HepG2 (cell line): ENCODE measurements around the gene SPATA13. TPM values are rescaled to one million over a fixed set of nuclear protein-coding genes. Genes with fewer than 3 reads are reported as not detected.

Source experiments
- ATAC-seq: fragments of 200-7000 bp; cut with Tn5 transposase; 3 replicates; pipeline ENCODE4 v1.9.1; 2020; ENCODE audit warnings: mild to moderate bottlenecking, moderate library complexity
- BruUV-seq: library from RNA; stranded (reverse); fragments of 400-500 nt; replicated peaks from 2 replicates; lab custom pipeline; 2021; lab: Mats Ljungman, UMichigan
- CTCF ChIA-PET: fragments of 300-600 bp; formaldehyde crosslinking; extraction: SDS; loops from one replicate; lab custom pipeline; 2021; ENCODE audit warnings: low total read pairs, inconsistent platforms, low intra/inter-chr PET ratio; lab: Yijun Ruan, JAX
- POLR2A ChIA-PET: fragments of 350-600 bp; sonication (Branson Sonifier 250); formaldehyde crosslinking; loops from one replicate; lab custom pipeline; 2020; ENCODE audit warnings: antibody characterized with exemption, inconsistent platforms; lab: Yijun Ruan, JAX
- DNase-seq: peaks from one replicate; pipeline ENCODE4 v3.0.0-alpha.2; 2015; ENCODE audit warnings: low spot score
- FAIRE-seq: peaks from 3 replicates; lab custom pipeline; 2011; peaks lifted over from hg19 to GRCh38; lab: Jason Lieb, UNC
- H2AFZ ChIP-seq: one replicate; pipeline ENCODE4 v1.6.1; 2011; ENCODE audit warnings: low read length, inconsistent platforms
- H3K27ac ChIP-seq: fragments of 300-600 bp; 3 replicates; pipeline ENCODE4 v1.8.0; 2011; ENCODE audit warnings: mixed run types, mild to moderate bottlenecking, mixed read lengths, low read length, inconsistent platforms; ENCODE audit not compliant: insufficient read depth; ENCODE audit errors: extremely low read length
- H3K27me3 ChIP-seq, 2 experiments: fragments of 200-600 bp in 1 of 2; 2 replicates in 1 of 2; 3 replicates in 1 of 2; pipeline versions ENCODE4 v1.6.0 to v1.8.0; 2011; ENCODE audit warnings: low read length in 2 of 2, mild to moderate bottlenecking in 2 of 2, moderate library complexity in 2 of 2, inconsistent platforms in 1 of 2; ENCODE audit not compliant: insufficient read depth in 2 of 2, control insufficient read depth in 1 of 2
- H3K36me3 ChIP-seq, 2 experiments: fragments of 200-600 bp in 1 of 2; replicated peaks in 1 of 2; 2 replicates in 1 of 2; 3 replicates in 1 of 2; pipeline versions ENCODE4 v1.5.1 to v1.8.0; 2011; ENCODE audit warnings: low read length in 2 of 2, inconsistent platforms in 1 of 2; ENCODE audit not compliant: insufficient read depth in 2 of 2, control insufficient read depth in 1 of 2
- H3K4me1 ChIP-seq: 2 replicates; pipeline ENCODE4 v1.5.1; 2012; ENCODE audit warnings: low read length, inconsistent platforms; ENCODE audit not compliant: insufficient read depth
- H3K4me2 ChIP-seq: 2 replicates; pipeline ENCODE4 v1.6.0; 2011; ENCODE audit warnings: low read depth, low read length, inconsistent platforms
- H3K4me3 ChIP-seq, 3 experiments: fragments of 200-600 bp in 1 of 3; sonication (generic), shearing (Covaris generic) in 1 of 3; replicated peaks in 1 of 3; 2 replicates each; pipeline ENCODE4 v1.5.1; 2011 to 2016; ENCODE audit warnings: low read length in 3 of 3, inconsistent platforms in 2 of 3, low read depth in 2 of 3, mild to moderate bottlenecking in 2 of 3, control low read depth in 1 of 3, mixed read lengths in 1 of 3; ENCODE audit not compliant: insufficient read depth in 1 of 3
- H3K79me2 ChIP-seq: one replicate; pipeline ENCODE4 v1.6.1; 2011; ENCODE audit warnings: low read length, inconsistent platforms; ENCODE audit not compliant: insufficient read depth
- H3K9ac ChIP-seq: 2 replicates; pipeline ENCODE4 v1.6.0; 2011; ENCODE audit warnings: mild to moderate bottlenecking, low read depth, low read length, inconsistent platforms; ENCODE audit not compliant: insufficient read depth
- H3K9me3 ChIP-seq: 2 replicates; pipeline ENCODE4 v1.5.1; 2012; ENCODE audit warnings: mild to moderate bottlenecking, low read length
- H4K20me1 ChIP-seq: 2 replicates; pipeline ENCODE4 v1.6.0; 2011; ENCODE audit warnings: inconsistent platforms, mild to moderate bottlenecking, low read length, moderate library complexity; ENCODE audit not compliant: insufficient read depth
- BCL6 ChIP-seq: IDR thresholded peaks from 2 replicates; pipeline ENCODE4 v1.6.1; 2016; ENCODE audit warnings: missing genetic modification reagents, missing compliant biosample characterization
- CEBPG ChIP-seq: IDR thresholded peaks from 2 replicates; pipeline ENCODE4 v1.6.1; 2016
- IKZF1 ChIP-seq: fragments of 450-650 bp; IDR thresholded peaks from 2 replicates; pipeline ENCODE4 v1.7.1; 2016
- IRX3 ChIP-seq: sonication (generic); formaldehyde crosslinking; IDR thresholded peaks from 2 replicates; pipeline ENCODE4 v1.8.1; 2023; ENCODE audit warnings: mild to moderate bottlenecking, low read depth, missing genetic modification reagents, borderline replicate concordance
- ISL2 ChIP-seq: sonication (generic); formaldehyde crosslinking; IDR thresholded peaks from 2 replicates; pipeline ENCODE4 v1.5.0; 2020; ENCODE audit warnings: missing genetic modification reagents
- MYNN ChIP-seq: sonication (generic); formaldehyde crosslinking; IDR thresholded peaks from 2 replicates; pipeline ENCODE4 v1.4.0; 2020; ENCODE audit warnings: mild to moderate bottlenecking, low read depth, missing genetic modification reagents
- RXRB ChIP-seq: IDR thresholded peaks from 2 replicates; pipeline ENCODE4 v1.6.1; 2016; ENCODE audit warnings: borderline replicate concordance, missing genetic modification reagents, missing compliant biosample characterization
- TBX2 ChIP-seq: sonication (generic); formaldehyde crosslinking; IDR thresholded peaks from 2 replicates; pipeline ENCODE4 v1.5.0; 2020; ENCODE audit warnings: missing genetic modification reagents, mild to moderate bottlenecking, borderline replicate concordance
- ZFP36 ChIP-seq: fragments of 150-350 bp; IDR thresholded peaks from 2 replicates; pipeline ENCODE4 v1.6.1; 2018; ENCODE audit warnings: borderline replicate concordance, low read length, low read depth; ENCODE audit not compliant: partially characterized antibody
- ZNF121 ChIP-seq: sonication (generic); formaldehyde crosslinking; IDR thresholded peaks from 2 replicates; pipeline ENCODE4 v1.5.0; 2020; ENCODE audit warnings: mild to moderate bottlenecking, missing genetic modification reagents
- ZNF253 ChIP-seq: sonication (generic); formaldehyde crosslinking; IDR thresholded peaks from 2 replicates; pipeline ENCODE4 v1.8.0; 2022; ENCODE audit warnings: mild to moderate bottlenecking, missing genetic modification reagents, borderline replicate concordance
- ZNF441 ChIP-seq: sonication (generic); formaldehyde crosslinking; IDR thresholded peaks from 2 replicates; pipeline ENCODE4 v1.7.0; 2021; ENCODE audit warnings: missing genetic modification reagents, borderline replicate concordance
- ZNF619 ChIP-seq: sonication (generic); formaldehyde crosslinking; IDR thresholded peaks from 2 replicates; pipeline ENCODE4 v1.4.0; 2020; ENCODE audit warnings: mild to moderate bottlenecking, missing genetic modification reagents
- WGBS: methylation state at CpG from one replicate; pipeline ENCODE4 v1.1.6; 2017; ENCODE audit warnings: low lambda C conversion rate; 5-methylcytosine and 5-hydroxymethylcytosine counted together
- in situ Hi-C: cut with HindIII; loops from 2 replicates; pipeline ENCODE4 v1.10.0; 2017; ENCODE audit warnings: low pct_unique_long_range_greater_than_20kb; ENCODE audit not compliant: extremely low pct_ligation_motif_present
- intact Hi-C: fragments of 100-400 bp; cut with micrococcal nuclease; formaldehyde crosslinking; loops from one replicate; pipeline ENCODE4 v1.10.0; 2022; ENCODE audit not compliant: unreplicated experiment
- polyA plus RNA-seq, 8 experiments: library from polyadenylated mRNA; depleted of rRNA in 3 of 8; stranded (reverse) in 7 of 8; unstranded in 1 of 8; fragments of >200 nt; fragmentation: Illumina TruSeq in 4 of 8; extraction: Trizol in 4 of 8; gene quantifications; 2 replicates each; pipeline versions ENCODE4 v1.2.1 to v1.2.3, GENCODE V29; 2011 to 2016; ENCODE audit warnings: low read depth in 4 of 8, missing spikeins in 1 of 8, mixed read lengths in 1 of 8; ENCODE audit not compliant: insufficient read depth in 1 of 8
- total RNA-seq, 5 experiments: library from RNA; depleted of rRNA; stranded (reverse); fragments of >200 nt; fragmentation: Illumina TruSeq; extraction: Trizol; gene quantifications; 2 replicates each; pipeline ENCODE4 v1.2.3, GENCODE V29; 2016; ENCODE audit warnings: low read depth in 1 of 5
- TF ChIP-seq, protein P1 (sequence below): sonication (generic); formaldehyde crosslinking; IDR thresholded peaks from 2 replicates; pipeline ENCODE4 v1.4.0; 2020; ENCODE audit warnings: mild to moderate bottlenecking, missing genetic modification reagents, borderline replicate concordance
- TF ChIP-seq, protein P2 (sequence below): sonication (generic); formaldehyde crosslinking; IDR thresholded peaks from 2 replicates; pipeline ENCODE4 v1.5.0; 2020; ENCODE audit warnings: missing genetic modification reagents, mild to moderate bottlenecking, borderline replicate concordance
- TF ChIP-seq, protein P3 (sequence below): sonication (generic); formaldehyde crosslinking; IDR thresholded peaks from 2 replicates; pipeline ENCODE4 v1.4.0; 2020; ENCODE audit warnings: missing genetic modification reagents

SPATA13 gene
- total and polyA plus RNA-seq, 2 of the 13 experiments (the other 11 are each of a cell fraction or from before 2014, with no cell fraction given), result 11.3 to 14.2 TPM

DNA sequence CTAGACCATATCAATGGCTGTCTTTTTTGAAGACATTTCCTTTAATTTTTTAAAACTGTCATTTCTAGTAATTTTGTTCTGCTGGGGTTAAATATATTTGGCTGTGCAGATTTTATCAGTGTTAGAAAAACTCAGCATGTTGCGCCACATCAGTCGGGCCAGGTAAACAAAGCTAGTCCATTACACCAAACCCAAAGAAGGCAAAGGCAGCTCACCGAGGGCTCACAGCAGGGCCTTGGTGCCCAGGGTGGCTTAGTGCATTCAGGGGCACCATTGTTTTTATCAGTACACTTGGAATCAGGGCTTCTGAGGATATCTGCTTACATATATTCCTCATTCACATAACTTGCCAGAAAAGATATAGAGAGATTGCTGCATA is 22.2 kb downstream of the SPATA13 start:
- H4K20me1 ChIP-seq, result no peaks in the 10 kb centered on the region
- TF ChIP-seq IKZF1 (no peak), TBX2 (peak; percentile 9; the same call in 1 of the 2 replicates), IRX3 (no peak), CEBPG (peak; percentile 81), ZNF253 (CRISPR knock-in tag) (no peak), RXRB (CRISPR knock-in tag) (0 out of 2 replicates have a peak, but pooled peaks have one; percentile 22), BCL6 (CRISPR knock-in tag) (peak; percentile 59; the same call in 1 of the 2 replicates), MYNN (CRISPR knock-in tag) (no peak), ZNF619 (no peak), ZNF121 (no peak), ISL2 (CRISPR knock-in tag) (0 out of 2 replicates have a peak, but pooled peaks have one; percentile 15), ZNF441 (no peak), ZFP36 (no peak)
- TF ChIP-seq, protein P1, sequence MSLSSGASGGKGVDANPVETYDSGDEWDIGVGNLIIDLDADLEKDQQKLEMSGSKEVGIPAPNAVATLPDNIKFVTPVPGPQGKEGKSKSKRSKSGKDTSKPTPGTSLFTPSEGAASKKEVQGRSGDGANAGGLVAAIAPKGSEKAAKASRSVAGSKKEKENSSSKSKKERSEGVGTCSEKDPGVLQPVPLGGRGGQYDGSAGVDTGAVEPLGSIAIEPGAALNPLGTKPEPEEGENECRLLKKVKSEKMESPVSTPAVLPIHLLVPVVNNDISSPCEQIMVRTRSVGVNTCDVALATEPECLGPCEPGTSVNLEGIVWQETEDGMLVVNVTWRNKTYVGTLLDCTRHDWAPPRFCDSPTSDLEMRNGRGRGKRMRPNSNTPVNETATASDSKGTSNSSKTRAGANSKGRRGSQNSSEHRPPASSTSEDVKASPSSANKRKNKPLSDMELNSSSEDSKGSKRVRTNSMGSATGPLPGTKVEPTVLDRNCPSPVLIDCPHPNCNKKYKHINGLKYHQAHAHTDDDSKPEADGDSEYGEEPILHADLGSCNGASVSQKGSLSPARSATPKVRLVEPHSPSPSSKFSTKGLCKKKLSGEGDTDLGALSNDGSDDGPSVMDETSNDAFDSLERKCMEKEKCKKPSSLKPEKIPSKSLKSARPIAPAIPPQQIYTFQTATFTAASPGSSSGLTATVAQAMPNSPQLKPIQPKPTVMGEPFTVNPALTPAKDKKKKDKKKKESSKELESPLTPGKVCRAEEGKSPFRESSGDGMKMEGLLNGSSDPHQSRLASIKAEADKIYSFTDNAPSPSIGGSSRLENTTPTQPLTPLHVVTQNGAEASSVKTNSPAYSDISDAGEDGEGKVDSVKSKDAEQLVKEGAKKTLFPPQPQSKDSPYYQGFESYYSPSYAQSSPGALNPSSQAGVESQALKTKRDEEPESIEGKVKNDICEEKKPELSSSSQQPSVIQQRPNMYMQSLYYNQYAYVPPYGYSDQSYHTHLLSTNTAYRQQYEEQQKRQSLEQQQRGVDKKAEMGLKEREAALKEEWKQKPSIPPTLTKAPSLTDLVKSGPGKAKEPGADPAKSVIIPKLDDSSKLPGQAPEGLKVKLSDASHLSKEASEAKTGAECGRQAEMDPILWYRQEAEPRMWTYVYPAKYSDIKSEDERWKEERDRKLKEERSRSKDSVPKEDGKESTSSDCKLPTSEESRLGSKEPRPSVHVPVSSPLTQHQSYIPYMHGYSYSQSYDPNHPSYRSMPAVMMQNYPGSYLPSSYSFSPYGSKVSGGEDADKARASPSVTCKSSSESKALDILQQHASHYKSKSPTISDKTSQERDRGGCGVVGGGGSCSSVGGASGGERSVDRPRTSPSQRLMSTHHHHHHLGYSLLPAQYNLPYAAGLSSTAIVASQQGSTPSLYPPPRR (CRISPR knock-in tag), result no peak
- TF ChIP-seq, protein P2, sequence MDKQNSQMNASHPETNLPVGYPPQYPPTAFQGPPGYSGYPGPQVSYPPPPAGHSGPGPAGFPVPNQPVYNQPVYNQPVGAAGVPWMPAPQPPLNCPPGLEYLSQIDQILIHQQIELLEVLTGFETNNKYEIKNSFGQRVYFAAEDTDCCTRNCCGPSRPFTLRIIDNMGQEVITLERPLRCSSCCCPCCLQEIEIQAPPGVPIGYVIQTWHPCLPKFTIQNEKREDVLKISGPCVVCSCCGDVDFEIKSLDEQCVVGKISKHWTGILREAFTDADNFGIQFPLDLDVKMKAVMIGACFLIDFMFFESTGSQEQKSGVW (CRISPR knock-in tag), result no peak
- TF ChIP-seq, protein P3, sequence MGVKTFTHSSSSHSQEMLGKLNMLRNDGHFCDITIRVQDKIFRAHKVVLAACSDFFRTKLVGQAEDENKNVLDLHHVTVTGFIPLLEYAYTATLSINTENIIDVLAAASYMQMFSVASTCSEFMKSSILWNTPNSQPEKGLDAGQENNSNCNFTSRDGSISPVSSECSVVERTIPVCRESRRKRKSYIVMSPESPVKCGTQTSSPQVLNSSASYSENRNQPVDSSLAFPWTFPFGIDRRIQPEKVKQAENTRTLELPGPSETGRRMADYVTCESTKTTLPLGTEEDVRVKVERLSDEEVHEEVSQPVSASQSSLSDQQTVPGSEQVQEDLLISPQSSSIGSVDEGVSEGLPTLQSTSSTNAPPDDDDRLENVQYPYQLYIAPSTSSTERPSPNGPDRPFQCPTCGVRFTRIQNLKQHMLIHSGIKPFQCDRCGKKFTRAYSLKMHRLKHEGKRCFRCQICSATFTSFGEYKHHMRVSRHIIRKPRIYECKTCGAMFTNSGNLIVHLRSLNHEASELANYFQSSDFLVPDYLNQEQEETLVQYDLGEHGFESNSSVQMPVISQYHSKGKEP, result no peak

More for the DNA sequence above, 22.2 kb downstream of the SPATA13 start:
- no peaks in the 10 kb centered on the region for H3K27me3 ChIP-seq
- no TSS peak for BruUV-seq
- 3% methylated on average over 3 of the region's 3 CpGs for WGBS
- intact Hi-C loops, result loop anchor here (1.0 kb wide), 1 partner anchor 21 kb away; no protein-coding TSS in a partner anchor
- peaks cover 74% of the 10 kb centered on the region for H3K79me2 ChIP-seq
- FAIRE-seq, result peak; percentile 28
- H3K4me2 ChIP-seq, result peak overlapping the region; percentile 87
- H2AFZ ChIP-seq, result no peak overlapping the region
- peak overlapping the region; percentile 98 for H3K27ac ChIP-seq
- in situ Hi-C loops, result no loop called here
- POLR2A ChIA-PET, result interaction anchor here (0.7 to 5.0 kb wide), 5 partner anchors 21 to 35 kb away, joined by 3 to 45 read pairs (median 4); partner anchors contain the start of gene SPATA13
- H3K9ac ChIP-seq, result peak overlapping the region; percentile 88
- peak overlapping the region in 2 of 3 experiments; percentile 22 to 60; a peak in 5 of 6 replicates for H3K4me3 ChIP-seq
- DNase-seq, result peak; percentile 73
- CTCF ChIA-PET, result no interaction called here
- peaks cover 87% of the 10 kb centered on the region for H3K4me1 ChIP-seq
- H3K36me3 ChIP-seq, result no peaks in the 10 kb centered on the region
- ATAC-seq, result peak; percentile 61
- H3K9me3 ChIP-seq, result no peaks in the 10 kb centered on the region
